ENCODE results near the gene EMILIN1.

DNA sequence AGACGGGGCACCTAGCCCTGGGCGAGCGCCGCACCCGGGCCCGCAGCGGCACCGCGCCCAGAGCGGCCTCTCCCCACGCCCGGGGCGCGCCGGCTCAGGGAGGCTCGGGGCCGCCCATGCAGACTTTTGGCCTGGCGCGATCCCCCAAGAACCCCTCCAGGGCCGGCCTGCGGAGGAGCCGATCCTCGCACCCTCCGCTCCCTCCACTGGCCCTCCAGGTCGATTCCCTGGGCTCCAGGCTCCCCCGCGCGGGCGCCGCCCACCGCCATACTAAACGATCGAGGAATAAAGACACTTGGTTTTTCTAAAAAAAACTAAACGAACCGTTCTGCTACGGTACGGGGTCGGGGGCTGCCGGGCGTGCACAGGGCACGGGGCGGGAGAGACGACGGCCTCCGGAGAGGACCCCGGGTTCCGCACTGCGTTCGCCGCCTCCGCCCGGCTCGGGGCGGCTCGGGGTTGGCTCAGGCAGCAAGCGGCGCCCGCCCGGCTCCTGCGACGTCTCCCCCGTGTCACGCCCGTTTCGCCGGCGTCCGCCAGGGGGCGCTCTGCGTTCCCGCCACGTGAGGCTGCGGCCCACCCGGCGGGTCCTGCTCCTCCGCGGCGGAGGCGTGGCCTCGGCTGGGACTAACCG, 7.8 kb downstream of the EMILIN1 start:
- TF ChIP-seq EZH2 (IDR thresholded peaks at IDR 0.05; ENCODE audit: borderline replicate concordance, low read length) = no peak
- TF ChIP-seq, protein P1, sequence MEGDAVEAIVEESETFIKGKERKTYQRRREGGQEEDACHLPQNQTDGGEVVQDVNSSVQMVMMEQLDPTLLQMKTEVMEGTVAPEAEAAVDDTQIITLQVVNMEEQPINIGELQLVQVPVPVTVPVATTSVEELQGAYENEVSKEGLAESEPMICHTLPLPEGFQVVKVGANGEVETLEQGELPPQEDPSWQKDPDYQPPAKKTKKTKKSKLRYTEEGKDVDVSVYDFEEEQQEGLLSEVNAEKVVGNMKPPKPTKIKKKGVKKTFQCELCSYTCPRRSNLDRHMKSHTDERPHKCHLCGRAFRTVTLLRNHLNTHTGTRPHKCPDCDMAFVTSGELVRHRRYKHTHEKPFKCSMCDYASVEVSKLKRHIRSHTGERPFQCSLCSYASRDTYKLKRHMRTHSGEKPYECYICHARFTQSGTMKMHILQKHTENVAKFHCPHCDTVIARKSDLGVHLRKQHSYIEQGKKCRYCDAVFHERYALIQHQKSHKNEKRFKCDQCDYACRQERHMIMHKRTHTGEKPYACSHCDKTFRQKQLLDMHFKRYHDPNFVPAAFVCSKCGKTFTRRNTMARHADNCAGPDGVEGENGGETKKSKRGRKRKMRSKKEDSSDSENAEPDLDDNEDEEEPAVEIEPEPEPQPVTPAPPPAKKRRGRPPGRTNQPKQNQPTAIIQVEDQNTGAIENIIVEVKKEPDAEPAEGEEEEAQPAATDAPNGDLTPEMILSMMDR (conservative IDR thresholded peaks at IDR 0.05 in 1 of 2, IDR thresholded peaks at IDR 0.05 in 1 of 2; ENCODE audit: extremely low read depth in 1 of 2, insufficient read depth in 1 of 2, low read depth in 1 of 2, low read length in 2 of 2) = peak; percentile 59 to 79

Measured in mammary epithelial cell (primary cell).